C4-2B (cell line): ENCODE results near the gene JAK1.

Source experiments
- ZFX ChIP-seq: fragments of 450-650 bp; IDR thresholded peaks from 2 replicates; pipeline ENCODE4 v1.6.1; 2017
- TF ChIP-seq, protein P1 (sequence below): fragments of 450-650 bp; conservative IDR thresholded peaks from 2 replicates; pipeline ENCODE4 v1.5.1; 2017; ENCODE audit warnings: mild to moderate bottlenecking

DNA sequence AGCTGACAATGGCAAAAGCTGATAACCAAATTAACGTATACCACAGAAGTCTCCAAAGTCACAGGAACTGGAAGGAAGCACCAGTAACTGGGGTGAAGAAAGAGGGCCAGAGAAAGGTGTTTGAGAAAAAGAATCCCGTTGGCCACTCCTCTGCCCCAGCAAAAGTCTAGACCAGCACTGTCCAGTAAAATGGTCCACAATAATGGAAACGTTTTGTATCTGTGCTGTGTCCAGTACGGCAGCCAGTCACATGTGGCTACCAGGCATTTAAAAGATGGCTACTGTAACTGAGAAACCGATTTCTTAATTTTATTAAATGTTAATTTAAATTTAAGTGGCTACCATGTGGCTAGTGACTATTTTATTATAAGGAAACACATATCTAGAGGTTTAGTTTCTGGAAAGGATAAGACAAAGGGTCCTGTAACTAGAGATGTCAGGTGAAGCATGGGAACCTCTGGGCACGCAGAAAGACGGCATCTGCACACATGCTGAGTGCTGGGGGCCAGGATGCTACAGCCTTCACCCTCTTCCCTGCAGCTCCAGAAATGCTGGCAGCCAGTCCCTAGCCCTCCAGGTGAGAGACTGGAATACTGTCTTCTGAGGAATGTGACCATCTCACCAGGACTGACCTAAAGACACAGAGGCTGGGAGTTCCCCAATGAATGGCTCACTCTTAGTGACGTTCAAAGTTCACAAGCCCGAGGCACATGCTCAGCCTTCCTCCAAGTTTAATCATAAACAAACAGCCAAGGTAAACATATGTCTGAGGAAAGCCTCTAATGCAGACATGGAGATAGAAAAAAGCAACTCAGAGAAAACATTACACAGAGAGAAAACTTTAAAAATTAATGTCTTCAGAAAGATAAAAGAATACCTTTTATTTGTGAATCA lies 50.7 kb downstream of the JAK1 start:
- TF ChIP-seq, protein P1, sequence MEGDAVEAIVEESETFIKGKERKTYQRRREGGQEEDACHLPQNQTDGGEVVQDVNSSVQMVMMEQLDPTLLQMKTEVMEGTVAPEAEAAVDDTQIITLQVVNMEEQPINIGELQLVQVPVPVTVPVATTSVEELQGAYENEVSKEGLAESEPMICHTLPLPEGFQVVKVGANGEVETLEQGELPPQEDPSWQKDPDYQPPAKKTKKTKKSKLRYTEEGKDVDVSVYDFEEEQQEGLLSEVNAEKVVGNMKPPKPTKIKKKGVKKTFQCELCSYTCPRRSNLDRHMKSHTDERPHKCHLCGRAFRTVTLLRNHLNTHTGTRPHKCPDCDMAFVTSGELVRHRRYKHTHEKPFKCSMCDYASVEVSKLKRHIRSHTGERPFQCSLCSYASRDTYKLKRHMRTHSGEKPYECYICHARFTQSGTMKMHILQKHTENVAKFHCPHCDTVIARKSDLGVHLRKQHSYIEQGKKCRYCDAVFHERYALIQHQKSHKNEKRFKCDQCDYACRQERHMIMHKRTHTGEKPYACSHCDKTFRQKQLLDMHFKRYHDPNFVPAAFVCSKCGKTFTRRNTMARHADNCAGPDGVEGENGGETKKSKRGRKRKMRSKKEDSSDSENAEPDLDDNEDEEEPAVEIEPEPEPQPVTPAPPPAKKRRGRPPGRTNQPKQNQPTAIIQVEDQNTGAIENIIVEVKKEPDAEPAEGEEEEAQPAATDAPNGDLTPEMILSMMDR: no peak
- no peak for TF ChIP-seq ZFX
